ENCODE results near the gene DUSP15.
A peak's percentile ranks its signal among the peaks of the same experiment; 100 is the strongest.
"Not testable (repeated sequence)": the region's sequence is repeated elsewhere in the genome, so short reads cannot be mapped to it uniquely, and the experiment has no call there.

Gene DUSP15

DNA sequence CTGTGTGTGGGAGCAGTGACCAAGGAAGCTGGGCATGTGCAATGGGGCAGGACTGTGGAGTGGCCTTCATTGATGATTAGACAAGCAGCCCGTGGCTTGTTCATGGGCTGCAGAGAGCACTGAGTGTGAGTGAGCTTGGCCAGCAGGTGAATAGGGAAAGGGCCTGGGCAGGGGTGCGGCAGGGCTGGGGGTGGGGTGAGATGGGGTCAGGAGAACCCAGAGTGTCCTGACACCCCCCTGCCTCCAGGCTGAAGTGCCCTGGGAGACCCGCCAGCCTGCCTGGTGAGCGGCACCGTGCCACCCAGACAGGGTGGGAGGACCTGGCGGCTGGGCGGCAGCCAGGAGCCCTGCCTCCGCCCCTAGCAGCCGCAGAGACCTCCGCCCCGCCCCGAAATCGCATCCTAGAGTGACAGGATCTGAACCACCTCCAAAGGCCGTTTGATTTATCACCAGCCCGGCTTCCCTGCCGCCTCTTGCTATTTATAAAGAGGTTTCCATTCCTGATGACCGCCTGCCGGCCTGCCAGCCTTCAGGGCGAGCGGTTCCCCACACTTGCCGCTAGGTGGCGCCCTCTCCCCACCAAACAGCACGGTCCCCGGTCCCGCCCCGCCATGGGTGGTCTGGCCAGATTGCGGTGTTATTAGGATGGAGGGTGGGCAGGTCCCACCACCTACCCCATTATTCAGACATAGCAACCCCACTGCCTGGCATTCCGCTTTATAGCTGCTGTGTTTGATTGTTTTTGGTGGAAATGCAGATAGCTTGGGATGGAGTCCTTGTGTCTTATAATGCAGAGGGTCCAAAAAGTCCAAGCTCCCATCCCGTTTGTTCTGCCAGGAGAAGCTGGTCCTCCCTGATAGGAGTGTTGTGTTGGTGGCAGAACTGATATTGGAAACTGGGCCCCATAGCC lies 47.7 kb downstream of the DUSP15 start:
- peak; percentile 68 for DNase-seq (ENCODE audit: low read depth)

- no peak for DNase-seq (ENCODE audit: low read depth)
Observed at GRCh38 chr20:31821427-31821826, 48.9 kb downstream of the DUSP15 start.

DNA sequence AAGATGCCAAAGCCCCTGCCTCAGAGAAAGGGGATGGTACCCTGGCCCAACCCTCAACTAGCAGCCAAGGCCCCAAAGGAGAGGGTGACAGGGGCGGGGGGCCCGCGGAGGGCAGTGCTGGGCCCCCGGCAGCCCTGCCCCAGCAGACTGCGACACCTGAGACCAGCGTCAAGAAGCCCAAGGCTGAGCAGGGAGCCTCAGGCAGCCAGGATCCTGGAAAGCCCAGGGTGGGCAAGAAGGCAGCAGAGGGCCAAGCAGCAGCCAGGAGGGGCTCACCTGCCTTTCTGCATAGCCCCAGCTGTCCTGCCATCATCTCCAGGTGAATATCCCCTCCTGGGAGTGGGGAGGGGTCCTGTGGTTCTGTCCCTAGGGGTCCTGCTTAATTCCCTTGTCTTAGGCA lies 50.1 kb downstream of the DUSP15 start:
- no peak for DNase-seq (ENCODE audit: low read depth)

DNA sequence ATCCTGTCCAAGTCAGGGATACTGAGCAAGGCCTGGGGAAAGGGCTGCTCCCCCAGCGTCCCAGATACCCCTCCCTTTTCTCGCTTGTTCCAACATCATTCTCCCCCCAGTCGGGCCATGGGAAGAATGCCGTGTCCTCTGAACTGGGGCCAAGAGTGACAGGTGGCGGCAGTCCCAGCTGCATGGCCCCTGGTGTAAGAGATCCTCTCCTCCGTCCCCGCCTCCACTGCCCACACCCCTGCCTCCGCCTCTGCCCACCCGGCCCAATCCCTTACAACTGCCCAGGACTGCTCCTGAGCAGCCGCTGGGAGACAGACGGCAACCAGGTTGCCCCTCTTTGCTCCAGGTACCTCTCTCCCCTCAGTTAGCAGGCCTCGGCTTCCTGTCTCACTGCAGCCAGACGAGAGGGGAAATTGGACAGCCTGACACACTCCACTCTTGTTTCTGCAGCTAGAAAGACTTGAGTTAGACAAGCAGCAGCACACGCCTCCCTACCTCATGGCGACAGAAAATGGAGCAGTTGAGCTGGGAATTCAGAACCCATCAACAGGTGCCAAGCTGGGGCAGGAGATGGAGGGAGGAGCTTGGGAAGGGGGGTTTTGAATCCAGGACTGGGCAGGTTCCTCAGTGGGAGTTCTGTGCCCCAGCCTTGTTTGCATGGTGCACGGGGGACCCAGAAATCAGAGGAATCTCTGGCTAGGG lies 51.1 kb downstream of the DUSP15 start, which contains the start of gene MYLK2:
TSS of gene MYLK2 (plus strand) at position 274 of the 702 bp plus-strand sequence. CDS start at position 499, 225 bp downstream.
- DNase-seq (ENCODE audit: low read depth), result no peak

- DNase-seq (ENCODE audit: low read depth), result no peak
Observed at GRCh38 chr20:31818376-31818908, 51.9 kb downstream of the DUSP15 start.

DNA sequence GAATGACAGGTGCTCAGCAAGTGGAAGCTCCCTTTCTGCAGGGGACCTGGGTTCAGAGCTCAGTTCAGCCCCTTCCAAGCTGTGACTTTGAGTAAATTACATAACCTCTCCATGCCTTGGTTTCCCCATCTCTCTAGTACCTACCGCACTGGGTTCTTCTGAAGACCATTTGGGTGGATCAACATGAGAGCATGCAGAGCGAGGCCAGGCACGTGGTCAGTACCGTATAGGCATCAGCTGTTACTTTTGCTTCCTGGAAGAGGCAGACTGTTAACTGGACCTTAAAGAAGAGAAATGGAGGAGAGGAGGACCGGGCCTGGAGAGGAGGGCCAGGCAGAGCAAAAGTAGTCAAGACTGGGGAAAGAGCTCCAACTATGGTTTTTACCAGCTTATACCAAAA lies 52.9 kb downstream of the DUSP15 start:
- no peak for DNase-seq (ENCODE audit: low read depth)

- DNase-seq (ENCODE audit: low read depth), result no peak
Observed at GRCh38 chr20:31816221-31816620, 54.1 kb downstream of the DUSP15 start.

DNA sequence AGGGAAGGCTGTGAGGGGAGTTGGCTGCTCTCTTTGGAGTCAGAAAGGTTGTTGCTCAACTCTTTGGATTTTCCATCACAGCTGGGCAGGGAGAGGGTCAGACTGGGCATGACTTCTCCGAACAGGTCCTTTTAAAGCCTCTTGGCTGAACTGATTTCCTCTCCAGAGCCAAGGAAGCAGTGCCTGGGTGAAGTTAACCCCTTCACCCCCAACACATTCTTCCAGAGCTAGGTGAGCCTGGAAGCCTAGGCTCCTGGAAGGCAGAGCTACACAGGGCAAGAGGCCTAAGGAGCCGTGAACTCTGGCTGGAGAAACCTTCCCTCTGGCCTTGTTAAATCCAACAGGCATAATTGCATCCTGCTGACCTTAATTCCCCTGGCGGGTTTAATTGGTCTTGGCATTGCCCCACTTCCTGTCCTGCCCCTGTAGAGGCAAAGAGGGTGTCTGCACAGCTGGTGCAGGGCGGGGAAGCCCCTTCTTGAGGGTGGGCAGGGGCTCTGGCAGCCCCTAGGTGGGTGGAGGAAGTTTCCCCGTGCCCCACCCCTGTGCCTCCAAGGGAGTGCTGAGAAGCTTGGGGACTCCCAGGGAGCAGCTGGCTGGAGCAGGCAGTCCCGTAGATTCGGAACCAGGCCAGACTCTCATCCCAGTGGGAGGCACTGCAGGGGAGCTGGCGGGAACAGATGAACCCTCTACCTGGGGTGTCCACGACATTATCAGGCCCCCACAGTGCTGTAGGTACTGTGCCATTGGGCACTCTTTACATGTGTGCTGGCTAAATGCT lies 54.7 kb downstream of the DUSP15 start:
- DNase-seq (ENCODE audit: low read depth), result no peak

DNA sequence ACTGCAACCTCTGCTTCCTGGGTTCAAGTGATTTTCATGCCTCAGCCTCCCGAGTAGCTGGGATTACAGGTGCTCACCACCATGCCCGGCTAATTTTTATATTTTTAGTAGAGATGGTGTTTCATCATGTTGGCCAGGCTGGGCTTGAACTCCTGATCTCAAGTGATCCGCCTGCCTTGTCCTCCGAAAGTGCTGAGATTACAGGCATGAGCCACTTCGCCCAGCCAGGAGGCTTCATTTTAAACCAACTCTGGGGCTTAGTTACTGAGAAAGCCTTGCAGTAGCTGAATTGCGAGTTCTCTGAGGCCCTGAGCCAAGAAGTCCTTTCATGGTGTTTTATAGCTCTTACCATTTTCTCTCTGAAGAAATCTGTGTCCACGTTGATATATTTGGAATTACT lies 56.2 kb downstream of the DUSP15 start:
- DNase-seq (ENCODE audit: low read depth), result not testable (repeated sequence)

DNA sequence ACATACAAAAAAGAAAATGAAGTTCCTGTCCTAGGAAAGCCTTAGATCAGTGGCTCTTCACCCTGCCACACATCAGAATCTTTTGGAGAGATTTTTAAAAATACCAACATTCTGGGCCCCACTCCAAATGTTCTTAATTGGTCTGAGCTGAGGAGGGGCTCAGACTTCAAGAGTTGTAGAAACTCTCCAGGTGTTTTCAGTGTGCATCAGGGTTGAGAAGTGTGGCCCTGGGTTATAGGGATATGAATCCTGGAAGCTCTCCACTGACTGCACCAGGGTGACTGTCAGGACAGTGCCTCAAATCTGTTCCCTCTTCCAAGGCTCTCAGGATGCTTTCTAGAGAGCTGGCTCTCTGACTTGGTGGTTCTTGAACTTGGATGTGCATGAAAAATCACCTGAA lies 56.7 kb downstream of the DUSP15 start:
- DNase-seq (ENCODE audit: low read depth), result no peak

- no peak for DNase-seq (ENCODE audit: low read depth)
Observed at GRCh38 chr20:31811796-31812728, 58.3 kb downstream of the DUSP15 start.

- DNase-seq (ENCODE audit: low read depth), result no peak
Observed at GRCh38 chr20:31811198-31811597, 59.1 kb downstream of the DUSP15 start.
